Body of pancreas (tissue), 4 donors: ENCODE results near the gene SART1. TPM values are rescaled to one million over a fixed set of nuclear protein-coding genes. Genes with fewer than 3 reads are reported as not detected.
"Not testable (repeated sequence)": the region's sequence is repeated elsewhere in the genome, so short reads cannot be mapped to it uniquely, and the experiment has no call there.

Experiments used
- ATAC-seq: fragments of 150-250 bp; one replicate; pipeline ENCODE4 v1.9.1; 2016
- DNase-seq, 4 donors: peaks; one replicate each; pipeline ENCODE4 v3.0.0-alpha.2; 2019
- H3K27ac ChIP-seq, 4 donors: fragments of 200-600 bp; sonication (generic); 1 replicate in 3 of 4; 2 replicates in 1 of 4; pipeline versions ENCODE4 v1.5.1 to v1.6.1; 2016 to 2019; ENCODE audit warnings: mild to moderate bottlenecking in 1 of 4, mixed read lengths in 1 of 4, moderate library complexity in 1 of 4
- H3K27me3 ChIP-seq, 2 donors: fragments of 200-600 bp; sonication (generic); one replicate each; pipeline ENCODE4 v1.6.0; 2016; ENCODE audit warnings: mild to moderate bottlenecking in 1 of 2
- H3K36me3 ChIP-seq, 2 donors: fragments of 200-600 bp; sonication (generic); replicated peaks in 1 of 2; 2 replicates each; pipeline ENCODE4 v1.5.1; 2016; ENCODE audit warnings: low read depth in 2 of 2; ENCODE audit not compliant: insufficient read depth in 1 of 2
- H3K4me1 ChIP-seq: fragments of 200-600 bp; sonication (generic); one replicate; pipeline ENCODE4 v1.6.0; 2016
- H3K4me3 ChIP-seq, 2 donors: fragments of 200-600 bp; sonication (generic); 1 replicate in 1 of 2; 2 replicates in 1 of 2; pipeline ENCODE4 v1.5.1; 2016 to 2019
- H3K9me3 ChIP-seq, 3 donors: fragments of 200-600 bp; sonication (generic); 1 replicate in 2 of 3; 2 replicates in 1 of 3; pipeline ENCODE4 v1.5.1; 2016
- CTCF ChIP-seq, 7 experiments: fragments of 450-650 bp in 4 of 7; fragments of 200-600 bp in 3 of 7; sonication (generic) in 3 of 7; IDR thresholded peaks; one replicate each; pipeline ENCODE4 v1.5.1; 2016 to 2019; ENCODE audit warnings: antibody characterized with exemption in 7 of 7
- POLR2A ChIP-seq, 3 donors: fragments of 450-650 bp; IDR thresholded peaks; one replicate each; pipeline ENCODE4 v1.6.1; 2016; ENCODE audit warnings: antibody characterized with exemption in 3 of 3, mild to moderate bottlenecking in 2 of 3
- WGBS, 2 donors: methylation state at CpG; one replicate each; pipeline ENCODE4 v1.1.5; 2017; 5-methylcytosine and 5-hydroxymethylcytosine counted together
- intact Hi-C: fragments of 100-400 bp; cut with DNase I; formaldehyde crosslinking; loops from one replicate; pipeline ENCODE4 v1.15.1; 2023
- total RNA-seq, 2 donors: library from RNA; depleted of rRNA; stranded (reverse); fragments of >200 nt; gene quantifications; one replicate each; pipeline ENCODE4 v1.1.0, GENCODE V29; 2016

SART1 gene
- total RNA-seq, 2 donors from 2014 or later: 27.5 to 60.6 TPM

GRCh38 chr11:65945941-65946558 lies 15.5 kb upstream of the SART1 start:
- intact Hi-C loops: no loop called here
- 78 to 81% methylated on average over 10 to 11 of the region's 11 CpGs for WGBS, 2 donors
- H3K27me3 ChIP-seq: no peaks in the 10 kb centered on the region
- no peaks in the 10 kb centered on the region for H3K9me3 ChIP-seq
- no peaks in the 10 kb centered on the region for H3K4me1 ChIP-seq
- no peaks in the 10 kb centered on the region for H3K36me3 ChIP-seq
- DNase-seq (no peak), ATAC-seq (no peak)
- no peak for TF ChIP-seq POLR2A (IDR thresholded peaks at IDR 0.05)
- no peak for TF ChIP-seq CTCF (IDR thresholded peaks at IDR 0.05)
- H3K27ac ChIP-seq: no peak overlapping the region
- H3K4me3 ChIP-seq: no peak overlapping the region

- Histone ChIP-seq H3K27ac (no peak overlapping the region), H3K36me3 (no peaks in the 10 kb centered on the region), H3K4me1 (no peaks in the 10 kb centered on the region), H3K4me3 (no peak overlapping the region), H3K9me3 (no peaks in the 10 kb centered on the region), H3K27me3 (no peaks in the 10 kb centered on the region)
- DNase-seq: no peak
- no peak for TF ChIP-seq CTCF (IDR thresholded peaks at IDR 0.05)
- WGBS, 2 donors: 75 to 100% methylated on average over 1 to 3 of the region's 4 CpGs
- intact Hi-C loops: no loop called here
- no peak for ATAC-seq
Measured at GRCh38 chr11:65946655-65947054, 14.9 kb upstream of the SART1 start.

GRCh38 chr11:65947133-65947532 lies 14.4 kb upstream of the SART1 start:
- no peaks in the 10 kb centered on the region for H3K9me3 ChIP-seq
- DNase-seq (no peak), ATAC-seq (no peak)
- H3K36me3 ChIP-seq: no peaks in the 10 kb centered on the region
- intact Hi-C loops: no loop called here
- no peaks in the 10 kb centered on the region for H3K27me3 ChIP-seq
- no peaks in the 10 kb centered on the region for H3K4me1 ChIP-seq
- no peak overlapping the region for H3K4me3 ChIP-seq
- TF ChIP-seq POLR2A (IDR thresholded peaks at IDR 0.05) (no peak), CTCF (IDR thresholded peaks at IDR 0.05) (no peak)
- no peak overlapping the region for H3K27ac ChIP-seq
- 59% methylated on average over 5 to 13 of the region's 13 CpGs for WGBS, 2 donors

- ATAC-seq (no peak), DNase-seq (no peak)
- TF ChIP-seq POLR2A (IDR thresholded peaks at IDR 0.05) (no peak), CTCF (IDR thresholded peaks at IDR 0.05) (no peak)
- H3K9me3 ChIP-seq: no peaks in the 10 kb centered on the region
- no peaks in the 10 kb centered on the region for H3K4me1 ChIP-seq
- intact Hi-C loops: no loop called here
- H3K27me3 ChIP-seq: no peaks in the 10 kb centered on the region
- H3K27ac ChIP-seq: no peak overlapping the region
- no peak overlapping the region for H3K4me3 ChIP-seq
- H3K36me3 ChIP-seq: no peaks in the 10 kb centered on the region
- 68 to 70% methylated on average over 8 to 11 of the region's 12 CpGs for WGBS, 2 donors
Measured at GRCh38 chr11:65947603-65948125, 13.9 kb upstream of the SART1 start.

- H3K9me3 ChIP-seq, H3K36me3 ChIP-seq, H3K4me1 ChIP-seq, H3K4me3 ChIP-seq, H3K27me3 ChIP-seq, ATAC-seq, H3K27ac ChIP-seq, intact Hi-C loops, DNase-seq: not testable (repeated sequence)
- 92 to 100% methylated on average over 5 of the region's 5 CpGs for WGBS, 2 donors
Measured at GRCh38 chr11:65950711-65951110, 10.8 kb upstream of the SART1 start.

GRCh38 chr11:65951641-65952040 lies 9.9 kb upstream of the SART1 start:
- H3K4me3 ChIP-seq, intact Hi-C loops, ATAC-seq, H3K4me1 ChIP-seq, H3K36me3 ChIP-seq, H3K27ac ChIP-seq, H3K27me3 ChIP-seq, DNase-seq, H3K9me3 ChIP-seq: not testable (repeated sequence)
- WGBS, 2 donors: 26 to 36% methylated on average over 3 of the region's 3 CpGs
